HFF-Myc (cell line): ENCODE measurements around the gene FAM228B.

Experiments used
- DNase-seq: peaks from one replicate; pipeline ENCODE4 v3.0.0-alpha.2; 2011; ENCODE audit warnings: low read depth; ENCODE audit errors: extremely low read depth
- H3K4me3 ChIP-seq: replicated peaks from 2 replicates; pipeline ENCODE4 v1.5.1; 2011; ENCODE audit warnings: low read depth, mild to moderate bottlenecking, control low read depth, low read length
- CTCF ChIP-seq: IDR thresholded peaks from 2 replicates; pipeline ENCODE4 v1.5.1; 2012; ENCODE audit warnings: mild to moderate bottlenecking, low read depth, low read length, control low read depth; ENCODE audit errors: missing control alignments

The FAM228B gene

GRCh38 chr2:24200799-24201198, 77.5 kb downstream of the FAM228B start:
- TF ChIP-seq CTCF: no peak
- no peak for DNase-seq
- no peak overlapping the region for H3K4me3 ChIP-seq

GRCh38 chr2:24203029-24203786, 79.9 kb downstream of the FAM228B start:
- no peak for TF ChIP-seq CTCF
- DNase-seq: peak; percentile 20
- no peak overlapping the region for H3K4me3 ChIP-seq

GRCh38 chr2:24203787-24204150, 80.5 kb downstream of the FAM228B start:
- no peak for DNase-seq
- no peak for TF ChIP-seq CTCF
- H3K4me3 ChIP-seq: no peak overlapping the region

GRCh38 chr2:24204505-24204904, 81.2 kb downstream of the FAM228B start:
- no peak for TF ChIP-seq CTCF
- no peak for DNase-seq
- no peak overlapping the region for H3K4me3 ChIP-seq

GRCh38 chr2:24205131-24205530, 81.9 kb downstream of the FAM228B start:
- TF ChIP-seq CTCF: no peak
- no peak overlapping the region for H3K4me3 ChIP-seq
- DNase-seq: no peak

GRCh38 chr2:24206242-24206641, 83.0 kb downstream of the FAM228B start:
- DNase-seq: no peak
- no peak overlapping the region for H3K4me3 ChIP-seq

More at GRCh38 chr2:24206242-24206641, 83.0 kb downstream of the FAM228B start:
- no peak for TF ChIP-seq CTCF
